SK-N-MC (cell line): ENCODE data around the gene SSX4.

ENCODE experiments used
- EZH2 ChIP-seq: fragments of 200-600 bp; sonication (generic); IDR thresholded peaks from one replicate; pipeline ENCODE4 v1.6.1; 2017; ENCODE audit warnings: antibody characterized with exemption
- POLR2AphosphoS5 ChIP-seq: IDR thresholded peaks from 2 replicates; pipeline ENCODE4 v1.6.1; 2012; ENCODE audit warnings: mild to moderate bottlenecking, low read depth, low read length, borderline replicate concordance

DNA sequence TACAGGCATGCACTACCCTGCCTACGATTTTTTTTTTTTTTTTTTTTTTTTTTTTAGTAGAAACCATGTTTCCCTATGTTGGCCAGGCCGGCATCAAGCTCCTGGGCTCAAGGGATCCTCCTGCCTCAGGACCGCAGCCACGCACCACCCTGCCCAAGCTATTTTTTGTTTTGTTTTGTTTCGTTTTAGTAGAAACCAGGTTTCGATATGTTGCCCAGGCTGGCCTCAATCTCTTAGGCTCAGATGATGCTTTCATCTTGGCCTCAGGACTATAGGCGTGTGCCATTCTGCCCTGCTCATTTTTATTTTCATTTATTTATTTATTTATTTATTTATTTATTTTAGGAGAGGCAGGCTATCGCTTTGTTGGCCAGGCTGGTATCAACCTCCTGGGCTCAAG, 25.7 kb upstream of the SSX4 start:
- TF ChIP-seq POLR2AphosphoS5 (no peak), EZH2 (no peak)
